ENCODE measurements around the gene PRKCE. TPM values are rescaled to one million over a fixed set of nuclear protein-coding genes. Genes with fewer than 3 reads are reported as not detected.

Gene PRKCE
- total and polyA plus RNA-seq, 2 donors (not counting 3 experiments of a cell fraction or from before 2014, with no cell fraction given): 27.9 to 33.9 TPM

DNA sequence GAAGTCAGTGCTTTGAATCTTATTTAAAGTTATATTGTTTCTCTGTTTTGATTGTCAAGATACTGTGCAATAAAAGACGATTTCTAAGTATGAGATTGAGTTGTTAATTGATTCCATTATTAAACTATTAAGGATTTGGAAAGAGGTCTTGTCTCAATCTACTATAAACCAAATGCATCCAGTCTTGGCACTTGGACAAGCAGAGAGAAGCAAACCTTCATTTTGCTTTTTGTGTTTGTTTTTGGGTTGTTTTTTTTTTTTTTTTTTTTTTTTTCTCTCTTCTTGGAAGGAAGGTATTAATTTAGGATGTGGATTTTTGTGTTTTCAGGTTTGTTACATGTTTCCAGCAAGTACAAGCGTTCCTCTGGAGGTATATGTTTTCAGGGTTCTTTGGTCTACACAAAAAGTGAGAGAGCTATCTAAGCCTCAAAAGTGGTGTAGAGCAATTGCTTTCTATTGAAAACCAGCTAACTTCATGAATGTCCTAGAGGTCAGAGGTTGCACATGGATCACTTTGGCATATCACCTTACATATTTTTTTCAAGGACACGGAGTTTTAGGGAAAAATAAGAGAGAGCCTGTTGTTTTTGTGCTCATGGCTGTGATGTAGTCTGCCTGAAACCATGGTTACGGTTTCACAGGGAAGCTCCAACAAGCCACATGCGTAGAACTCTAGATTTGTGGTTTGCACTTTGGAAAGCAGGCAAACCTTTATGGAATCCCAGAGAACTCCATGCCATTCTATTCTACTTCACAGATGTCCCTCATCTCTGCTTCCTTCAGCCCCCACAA lies 1.8 kb downstream of the PRKCE start:
- Histone ChIP-seq H3K9me1 (replicated peaks; ENCODE audit: control insufficient read depth, extremely low read depth, insufficient read depth, low read length) (no peaks in the 10 kb centered on the region), H2AFZ (ENCODE audit: low read depth, low read length) (no peak overlapping the region), H3K36me3 (ENCODE audit: control insufficient read depth in 2 of 2, extremely low read depth in 1 of 2, insufficient read depth in 2 of 2, low read length in 2 of 2) (no peaks in the 10 kb centered on the region), H3K4me1 (ENCODE audit: control insufficient read depth, extremely low read depth, insufficient read depth, low read length) (peaks cover 16% of the 10 kb centered on the region), H3K9me3 (replicated peaks; ENCODE audit: control insufficient read depth, insufficient read depth, low read length) (no peaks in the 10 kb centered on the region), H3K79me2 (ENCODE audit: control insufficient read depth, insufficient read depth, low read length) (peaks cover 9% of the 10 kb centered on the region), H3K4me2 (ENCODE audit: insufficient read depth, low read length) (peak overlapping the region; percentile 57), H3K27me3 (ENCODE audit: control insufficient read depth in 2 of 2, insufficient read depth in 2 of 2, low read length in 2 of 2) (no peaks in the 10 kb centered on the region), H3K27ac (ENCODE audit: insufficient read depth, low read depth, low read length) (no peak overlapping the region), H4K20me1 (replicated peaks; ENCODE audit: control insufficient read depth, extremely low read depth, insufficient read depth, low read length) (no peaks in the 10 kb centered on the region), H3K4me3 (replicated peaks in 1 of 3; ENCODE audit: insufficient read depth in 1 of 3, low read depth in 1 of 3, low read length in 3 of 3) (peak overlapping the region in 1 of 3 experiments; percentile 34), H3K9ac (replicated peaks; ENCODE audit: extremely low read depth, insufficient read depth, low read length) (no peak overlapping the region)
- no TSS peak for BruUV-seq (replicated peaks)
- POLR2A ChIA-PET: no interaction called here
- intact Hi-C loops (cut with micrococcal nuclease) (no loop called here), dilution Hi-C loops (cut with MboI; ENCODE audit: extremely low pct_ligation_motif_present, low sequenced_read_pairs) (no loop called here)
- no peak for TF ChIP-seq FOS (IDR thresholded peaks at IDR 0.05; ENCODE audit: borderline replicate concordance, insufficient read depth, low read length)
- no peak for TF ChIP-seq POLR2A (IDR thresholded peaks at IDR 0.05; ENCODE audit: low read depth, low read length)
- TF ChIP-seq, protein P1, sequence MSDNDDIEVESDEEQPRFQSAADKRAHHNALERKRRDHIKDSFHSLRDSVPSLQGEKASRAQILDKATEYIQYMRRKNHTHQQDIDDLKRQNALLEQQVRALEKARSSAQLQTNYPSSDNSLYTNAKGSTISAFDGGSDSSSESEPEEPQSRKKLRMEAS (IDR thresholded peaks at IDR 0.05; ENCODE audit: insufficient read depth, insufficient read length): no peak
- no peak for TF ChIP-seq JUN (IDR thresholded peaks at IDR 0.05; ENCODE audit: borderline replicate concordance, insufficient read depth, insufficient read length, low read depth)
- no peak for TF ChIP-seq POLR2AphosphoS5 (IDR thresholded peaks at IDR 0.05; ENCODE audit: insufficient read depth, low read depth, low read length)
- TF ChIP-seq EZH2 (IDR thresholded peaks at IDR 0.05; ENCODE audit: borderline replicate concordance, low read depth, low read length, severe bottlenecking): no peak
- no peak for TF ChIP-seq MYC (IDR thresholded peaks at IDR 0.05; ENCODE audit: low read depth, low read length)
- no peak for TF ChIP-seq CTCF (IDR thresholded peaks at IDR 0.05; ENCODE audit: extremely low read depth in 1 of 2, insufficient read depth in 1 of 2, low read depth in 1 of 2, low read length in 2 of 2)
- TF ChIP-seq GATA2 (IDR thresholded peaks at IDR 0.05; ENCODE audit: insufficient read depth, insufficient read length, low read depth, low read length): no peak
- CTCF ChIA-PET: interaction anchor here (0.8 to 5.9 kb wide), 10 partner anchors 10 to 282 kb away, joined by 3 to 66 read pairs (median 4); no protein-coding TSS in a partner anchor
- no peak for FAIRE-seq
- no peak for DNase-seq (ENCODE audit: low read depth, low spot score)
